HG03025 (cell line): ENCODE data around the gene ADPGK.
A peak's percentile ranks its signal among the peaks of the same experiment; 100 is the strongest.
"Not testable (repeated sequence)": the region's sequence is repeated elsewhere in the genome, so short reads cannot be mapped to it uniquely, and the experiment has no call there.

Experiments used
- ATAC-seq: cut with Tn5 transposase; IDR thresholded peaks from one replicate; pipeline ENCODE4 v1.9.1; 2021; ENCODE audit warnings: mild to moderate bottlenecking, moderate library complexity; ENCODE audit not compliant: unreplicated experiment, low FRiP score

Gene ADPGK

DNA sequence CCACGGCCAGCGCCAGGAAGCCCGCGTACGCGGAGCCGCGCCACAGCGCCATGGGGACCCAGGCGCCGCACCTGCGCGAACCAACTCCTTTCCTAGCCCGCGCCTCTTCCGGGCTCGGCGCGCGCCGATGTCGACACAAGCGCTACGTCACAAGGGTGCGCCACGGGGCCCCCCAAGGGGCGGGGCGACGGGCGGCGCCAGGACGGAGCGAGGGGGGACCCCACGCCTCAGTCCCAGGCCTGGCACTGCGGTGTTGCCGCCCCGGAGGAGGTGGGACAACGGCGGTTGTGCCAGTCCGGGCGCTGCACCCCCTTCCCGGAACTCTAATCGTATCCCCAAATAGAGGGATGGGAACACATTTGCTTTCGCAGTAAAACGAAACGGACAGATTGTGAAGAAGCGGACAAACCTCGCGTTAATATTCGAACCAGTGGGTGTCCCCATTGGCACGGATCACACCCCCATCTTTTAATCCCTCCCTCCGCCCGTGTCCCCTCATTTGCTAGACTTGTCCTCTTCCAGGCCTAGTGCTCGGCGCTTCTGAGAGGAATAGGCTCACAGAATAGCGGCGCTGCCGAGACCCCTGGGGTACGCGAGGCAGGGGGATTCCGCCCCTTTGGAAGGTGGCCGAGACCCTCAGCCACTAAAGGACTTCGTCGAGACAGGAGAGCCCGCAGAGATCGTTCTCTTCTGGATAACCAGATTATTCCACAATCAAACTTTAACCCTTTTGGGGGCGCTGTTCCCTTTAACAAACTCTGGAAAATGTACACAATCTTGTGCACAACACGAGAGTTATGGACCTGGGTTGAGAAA, at the start of gene ADPGK:
TSS of gene ADPGK (minus strand) at position 119 of the 816 bp plus-strand sequence. CDS start at position 52, 67 bp downstream.
- ATAC-seq = peak; percentile 73

GRCh38 chr15:72827226-72827625, 43.7 kb upstream of the ADPGK start:
- ATAC-seq = no peak

DNA sequence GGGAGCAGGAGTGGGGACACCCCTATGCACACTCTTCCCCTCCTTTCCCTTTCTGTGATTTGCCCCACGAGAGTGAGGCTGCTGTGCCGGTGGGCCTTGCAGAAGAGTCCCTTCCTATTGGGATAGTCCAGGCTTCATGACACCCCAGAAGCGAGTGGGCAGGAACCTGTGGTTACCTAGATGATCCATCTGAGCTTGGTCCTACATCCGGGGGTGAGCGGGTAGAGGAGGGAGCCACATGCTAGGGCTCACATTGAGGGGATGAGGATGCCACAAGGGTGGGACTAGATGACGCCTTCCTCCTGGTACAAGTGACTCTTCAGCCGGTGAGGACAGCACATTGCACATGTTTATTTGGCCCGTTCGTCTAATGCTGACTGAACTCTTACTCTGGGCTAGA, 43.1 kb upstream of the ADPGK start:
- ATAC-seq = no peak

- ATAC-seq = no peak
These were observed 42.3 kb upstream of the ADPGK start for GRCh38 chr15:72825829-72826228.

GRCh38 chr15:72824781-72825180, 41.2 kb upstream of the ADPGK start:
- ATAC-seq = no peak

DNA sequence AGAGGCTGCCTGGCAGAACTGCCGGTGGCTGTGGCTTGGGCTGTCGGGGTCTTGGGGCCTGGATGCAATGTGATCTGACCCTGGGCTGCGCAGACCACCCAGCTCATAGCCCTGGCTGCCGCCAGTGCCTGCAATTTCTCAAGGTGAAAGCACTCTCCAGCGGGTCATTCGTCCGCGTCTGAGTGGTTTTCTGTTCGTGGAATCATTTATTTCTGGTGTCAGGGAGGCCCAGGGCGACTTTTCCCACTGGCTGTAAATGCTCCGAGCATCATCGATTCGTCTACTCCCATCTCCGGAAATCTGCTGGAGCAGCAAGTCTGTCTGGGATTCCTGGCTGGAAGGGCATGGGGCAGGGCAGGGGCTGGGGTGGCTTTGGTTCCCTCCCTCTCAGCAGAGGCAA, 40.6 kb upstream of the ADPGK start:
- no peak for ATAC-seq

DNA sequence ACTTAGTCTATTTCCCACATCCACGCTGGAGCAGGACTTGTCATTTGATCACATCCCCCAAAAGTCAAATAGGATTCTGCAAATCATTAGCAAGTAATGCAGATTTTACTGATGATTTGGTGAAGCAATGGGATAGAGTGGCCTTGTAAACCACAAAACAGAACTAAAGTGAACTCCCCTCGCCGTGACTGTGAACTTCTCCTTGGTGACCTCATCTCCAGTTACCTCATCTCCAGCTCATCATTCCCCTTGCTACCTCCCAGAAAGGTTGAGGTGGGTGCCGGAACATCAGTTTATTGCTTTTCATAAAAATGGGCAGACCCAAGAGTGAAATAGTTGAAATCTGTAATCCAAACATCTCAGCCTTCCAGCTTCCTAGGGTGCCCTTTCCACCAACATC, 36.7 kb upstream of the ADPGK start:
- ATAC-seq = no peak

GRCh38 chr15:72818632-72819031, 35.1 kb upstream of the ADPGK start:
- no peak for ATAC-seq

- ATAC-seq = no peak
These were observed 29.9 kb upstream of the ADPGK start for GRCh38 chr15:72813345-72814004.

DNA sequence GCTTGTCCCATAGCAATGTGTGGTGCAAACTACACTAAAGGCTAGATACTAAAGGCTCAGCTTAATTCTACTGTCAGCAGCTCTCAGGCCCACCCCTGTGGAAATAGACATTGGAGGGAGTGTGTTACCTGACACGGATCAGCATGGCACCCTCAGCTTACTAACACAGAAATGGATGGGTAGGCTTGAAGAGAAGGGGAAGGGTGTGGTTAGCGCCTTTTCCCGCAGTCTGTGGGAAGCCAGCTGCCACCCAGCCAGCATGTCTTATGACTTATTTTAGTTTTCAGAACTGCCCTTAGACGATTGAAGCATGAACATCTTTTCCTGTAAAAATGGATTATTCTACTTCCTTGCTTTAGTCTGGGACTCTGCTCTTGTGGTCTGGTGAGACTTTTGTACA, 25.8 kb upstream of the ADPGK start:
- ATAC-seq = no peak

DNA sequence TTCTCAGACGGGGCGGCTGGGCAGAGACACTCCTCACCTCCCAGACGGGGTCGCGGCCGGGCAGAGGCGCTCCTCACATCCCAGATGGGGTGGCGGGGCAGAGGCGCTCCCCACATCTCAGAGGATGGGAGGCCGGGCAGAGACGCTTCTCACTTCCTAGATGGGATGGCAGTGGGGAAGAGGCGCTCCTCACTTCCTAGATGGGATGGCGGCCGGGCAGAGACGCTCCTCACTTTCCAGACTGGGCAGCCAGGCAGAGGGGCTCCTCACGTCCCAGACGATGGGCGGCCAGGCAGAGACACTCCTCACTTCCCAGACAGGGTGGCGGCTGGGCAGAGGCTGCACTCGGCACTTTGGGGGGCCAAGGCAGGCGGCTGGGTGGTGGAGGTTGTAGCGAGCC, 23.8 kb upstream of the ADPGK start:
- not testable (repeated sequence) for ATAC-seq

DNA sequence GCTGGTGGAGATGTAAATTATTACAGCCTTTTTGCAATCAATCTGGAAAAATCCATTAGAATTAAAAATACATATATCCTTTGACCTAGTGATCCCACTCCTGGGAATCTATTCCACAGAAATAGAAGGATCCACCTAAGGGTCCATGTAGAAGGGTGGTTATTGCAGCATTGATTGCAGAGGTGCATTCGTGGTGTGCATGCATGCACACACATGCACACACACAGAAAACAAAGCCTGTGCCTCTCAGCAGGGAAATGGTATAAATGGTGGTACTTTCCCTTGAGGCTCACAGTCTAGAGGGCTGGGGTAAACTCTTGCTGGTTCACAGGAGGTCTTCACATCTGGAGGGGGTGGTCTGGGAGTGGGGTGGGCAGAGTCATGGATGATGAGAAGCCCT, 19.4 kb upstream of the ADPGK start:
- ATAC-seq = no peak

DNA sequence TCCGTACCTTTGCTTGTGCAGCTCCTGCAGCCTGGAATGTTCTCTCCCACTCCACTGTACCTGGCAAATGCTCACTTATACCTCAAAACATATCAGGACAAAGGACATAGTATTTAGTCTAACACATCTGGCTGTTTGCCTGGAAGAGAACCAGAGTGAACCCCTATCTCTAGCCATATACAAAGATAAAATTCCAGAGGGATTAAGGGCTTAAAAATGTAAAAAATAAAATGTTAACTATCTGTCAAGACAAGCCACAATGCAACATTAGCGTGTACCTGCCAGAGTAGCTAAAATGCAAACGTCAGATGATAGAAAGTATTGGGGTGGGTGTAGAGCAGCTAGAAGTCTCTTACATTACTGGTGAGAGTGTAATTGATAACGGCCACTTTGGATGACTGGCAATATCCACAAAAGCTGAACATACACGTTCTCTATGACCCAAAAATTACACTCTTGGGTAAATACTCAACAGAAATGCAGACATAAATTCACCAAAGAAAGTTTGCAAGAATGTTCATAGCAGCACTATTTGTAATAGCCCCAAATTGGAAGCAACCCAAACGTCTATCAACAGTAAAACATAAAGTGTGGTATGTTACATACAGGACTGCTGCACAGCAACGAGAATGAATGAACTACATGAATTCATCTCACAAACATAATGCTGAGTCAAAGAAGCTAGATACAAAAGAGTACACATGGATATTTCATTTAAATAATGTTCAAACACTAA, 18.2 kb upstream of the ADPGK start:
- no peak for ATAC-seq

DNA sequence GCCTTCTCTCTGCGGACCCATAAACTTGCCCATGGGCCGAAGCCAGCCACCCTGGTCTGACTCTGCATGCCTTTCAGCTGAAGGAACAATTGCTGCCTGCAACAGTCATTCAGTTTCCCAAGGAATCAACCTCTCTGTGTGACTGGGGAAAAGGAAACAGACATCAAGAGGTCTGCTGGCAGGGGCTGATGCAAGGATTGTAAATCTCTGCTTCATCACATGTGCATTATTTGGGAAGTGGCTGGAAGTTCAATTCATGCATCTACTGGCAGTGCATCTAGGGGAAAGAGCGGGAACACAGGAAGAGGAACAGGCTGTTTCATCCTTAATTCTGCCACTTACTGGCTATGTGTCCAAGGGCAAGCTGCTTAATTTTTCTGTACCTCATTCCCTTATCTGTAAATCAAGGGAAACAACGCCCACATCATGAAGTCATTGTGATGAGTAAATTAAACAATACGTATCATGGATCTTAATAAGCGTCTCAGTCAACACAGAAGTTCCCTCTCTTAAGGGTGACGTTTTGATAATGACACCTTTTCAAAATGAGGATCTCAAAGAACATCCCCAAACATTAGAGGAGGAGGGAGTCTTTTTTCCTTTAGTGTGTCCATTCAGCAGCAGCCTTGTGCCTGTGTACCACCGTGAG, 17.4 kb upstream of the ADPGK start:
- no peak for ATAC-seq

GRCh38 chr15:72797834-72798233, 14.3 kb upstream of the ADPGK start:
- ATAC-seq = no peak

GRCh38 chr15:72797338-72797689, 13.8 kb upstream of the ADPGK start:
- ATAC-seq = no peak

- ATAC-seq = no peak
These were observed 13.2 kb upstream of the ADPGK start for GRCh38 chr15:72796515-72797337.

GRCh38 chr15:72796210-72796514, 12.6 kb upstream of the ADPGK start:
- ATAC-seq = no peak

- ATAC-seq = no peak
These were observed 10.5 kb upstream of the ADPGK start for GRCh38 chr15:72793766-72794660.
